ENCODE data around the gene CARMIL3. TPM values are rescaled to one million over a fixed set of nuclear protein-coding genes. Genes with fewer than 3 reads are reported as not detected.
A peak's percentile ranks its signal among the peaks of the same experiment; 100 is the strongest.

Gene CARMIL3
- total and polyA plus RNA-seq, 4 experiments from 2014 or later = 0.15 to 0.22 TPM; not detected in 2

DNA sequence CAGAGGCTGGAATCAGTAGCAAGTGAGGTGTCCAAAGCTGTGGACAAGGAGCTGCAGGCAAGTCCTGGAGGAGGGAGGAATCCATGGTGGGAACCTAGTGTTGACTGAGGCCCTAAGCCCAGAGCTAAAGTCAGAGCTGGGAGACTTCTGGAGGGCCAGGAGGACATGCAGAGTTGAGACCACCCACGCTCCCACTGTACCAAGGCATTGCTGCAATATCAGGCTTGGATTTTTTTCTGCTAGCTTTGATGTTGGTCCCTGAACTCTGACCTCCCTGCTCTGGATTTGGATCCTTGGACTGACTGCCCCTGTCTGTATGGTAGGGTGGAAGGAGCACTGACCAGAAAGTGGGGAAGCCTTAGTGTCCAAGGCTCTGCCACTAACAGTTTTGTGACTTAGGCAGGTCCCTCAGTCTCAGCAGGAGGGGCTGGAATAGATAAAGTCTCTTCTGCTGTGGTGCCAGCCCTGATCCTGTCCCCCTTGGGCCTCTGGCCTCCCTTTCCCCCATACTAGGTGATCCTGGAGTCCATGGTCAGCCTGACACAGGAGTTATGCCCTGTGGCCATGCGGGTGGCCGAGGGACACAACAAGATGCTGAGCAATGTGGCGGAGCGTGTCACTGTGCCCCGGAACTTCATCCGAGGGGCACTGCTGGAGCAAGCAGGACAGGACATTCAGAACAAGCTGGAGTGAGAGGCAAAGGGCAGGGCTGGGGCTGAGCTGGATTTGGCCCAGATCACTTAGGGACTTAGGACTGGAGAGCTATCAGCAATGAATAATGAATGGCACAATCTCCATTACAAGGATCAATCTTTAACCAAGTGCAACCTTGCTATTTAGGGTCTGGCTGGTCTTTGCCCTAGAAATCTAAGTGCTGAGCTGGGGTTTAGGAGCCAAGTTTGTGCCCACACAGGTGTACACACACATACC, 9.4 kb downstream of the CARMIL3 start:
- H3K4me3 ChIP-seq (ENCODE audit: low read length in 2 of 2) = no peak overlapping the region
- no peak overlapping the region for H3K27ac ChIP-seq (ENCODE audit: low read depth, low read length)
- no peak overlapping the region for H3K4me3 Mint-ChIP-seq
- H3K27me3 Mint-ChIP-seq = peaks cover 0 to 2% of the 10 kb centered on the region in 2 donors
- H3K27me3 ChIP-seq (ENCODE audit: insufficient read depth, low read length) = no peaks in the 10 kb centered on the region
- H3K36me3 Mint-ChIP-seq = no peaks in the 10 kb centered on the region
- no peak for DNase-seq
- peak overlapping the region in 1 of 7 donors; percentile 12 for H3K27ac Mint-ChIP-seq
- no peaks in the 10 kb centered on the region for H3K9me3 ChIP-seq (ENCODE audit: control insufficient read depth in 1 of 2, low read length in 2 of 2)
- intact Hi-C loops (cut with micrococcal nuclease) = no loop called here
- ChIA-PET POLR2A (ENCODE audit: partially characterized antibody) (interaction anchor here (0.9 to 1.3 kb wide), 3 partner anchors 33 to 53 kb away, joined by 3 to 4 read pairs (median 3); partner anchors contain the start of genes DCAF11 and PCK2), CTCF (ENCODE audit: partially characterized antibody) (interaction anchor here (0.6 to 17.4 kb wide), 6 partner anchors 10 to 235 kb away, joined by 3 to 475 read pairs (median 49); partner anchors contain the start of genes CARMIL3 and PCK2)
- no peaks in the 10 kb centered on the region for H3K4me1 ChIP-seq (ENCODE audit: insufficient read depth, low read length)
- H3K9me3 Mint-ChIP-seq = peaks cover 0 to 2% (median 0%) of the 10 kb centered on the region in 8 donors
- no peaks in the 10 kb centered on the region for H3K36me3 ChIP-seq (ENCODE audit: insufficient read depth, low read length)
- H3K4me1 Mint-ChIP-seq = peaks cover 2 to 6% (median 3%) of the 10 kb centered on the region in 4 donors

DNA sequence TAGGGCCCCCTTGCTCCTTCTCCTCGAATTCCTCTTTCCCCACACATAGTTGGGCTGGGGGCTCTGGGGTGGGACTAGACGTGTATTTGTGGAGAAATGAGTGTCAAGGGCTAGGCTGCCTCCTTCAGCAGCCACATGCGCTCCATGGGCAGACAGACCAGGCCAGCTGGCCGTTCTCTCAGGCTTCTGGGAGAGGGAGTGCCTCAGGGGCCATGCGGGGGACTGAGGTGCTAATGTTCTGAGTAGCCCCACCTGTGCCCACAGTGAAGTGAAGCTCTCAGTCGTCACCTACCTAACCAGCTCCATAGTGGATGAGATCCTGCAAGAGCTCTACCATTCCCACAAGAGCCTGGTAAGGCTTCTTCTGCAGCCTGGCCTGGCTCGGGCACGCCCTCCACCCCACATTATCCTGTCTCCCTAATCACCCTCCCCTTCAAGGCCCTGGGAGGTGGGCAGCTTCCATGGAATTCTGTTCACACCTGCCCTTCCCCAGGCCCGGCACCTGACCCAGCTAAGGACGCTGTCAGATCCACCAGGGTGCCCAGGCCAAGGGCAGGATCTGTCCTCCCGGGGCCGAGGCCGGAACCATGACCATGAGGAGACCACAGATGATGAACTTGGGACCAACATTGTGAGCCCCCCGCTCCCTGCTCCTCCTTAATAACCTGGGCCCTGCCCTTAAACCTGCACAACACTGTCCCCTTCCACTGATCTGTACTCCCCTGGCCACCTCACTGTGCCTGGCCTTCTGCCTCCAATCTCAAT, 10.6 kb downstream of the CARMIL3 start:
- Mint-ChIP-seq H3K36me3 (no peaks in the 10 kb centered on the region), H3K4me1 (peaks cover 2 to 6% (median 3%) of the 10 kb centered on the region in 4 donors), H3K27ac (no peak overlapping the region), H3K4me3 (no peak overlapping the region), H3K9me3 (peaks cover 0 to 2% (median 0%) of the 10 kb centered on the region in 8 donors), H3K27me3 (peaks cover 0 to 2% of the 10 kb centered on the region in 2 donors)
- ChIA-PET POLR2A (ENCODE audit: partially characterized antibody) (interaction anchor here (0.9 to 1.3 kb wide), 4 partner anchors 19 to 52 kb away, joined by 3 to 4 read pairs (median 3); partner anchors contain the start of genes DCAF11 and PCK2), CTCF (ENCODE audit: partially characterized antibody) (interaction anchor here (1.3 to 17.4 kb wide), 4 partner anchors 21 to 234 kb away, joined by 3 to 475 read pairs (median 244); partner anchors contain the start of gene PCK2)
- Histone ChIP-seq H3K27me3 (ENCODE audit: insufficient read depth, low read length) (no peaks in the 10 kb centered on the region), H3K27ac (ENCODE audit: low read depth, low read length) (no peak overlapping the region), H3K36me3 (ENCODE audit: insufficient read depth, low read length) (no peaks in the 10 kb centered on the region), H3K4me3 (ENCODE audit: low read length in 2 of 2) (no peak overlapping the region), H3K9me3 (ENCODE audit: control insufficient read depth in 1 of 2, low read length in 2 of 2) (no peaks in the 10 kb centered on the region), H3K4me1 (ENCODE audit: insufficient read depth, low read length) (no peaks in the 10 kb centered on the region)
- intact Hi-C loops (cut with micrococcal nuclease) = no loop called here
- DNase-seq = no peak

DNA sequence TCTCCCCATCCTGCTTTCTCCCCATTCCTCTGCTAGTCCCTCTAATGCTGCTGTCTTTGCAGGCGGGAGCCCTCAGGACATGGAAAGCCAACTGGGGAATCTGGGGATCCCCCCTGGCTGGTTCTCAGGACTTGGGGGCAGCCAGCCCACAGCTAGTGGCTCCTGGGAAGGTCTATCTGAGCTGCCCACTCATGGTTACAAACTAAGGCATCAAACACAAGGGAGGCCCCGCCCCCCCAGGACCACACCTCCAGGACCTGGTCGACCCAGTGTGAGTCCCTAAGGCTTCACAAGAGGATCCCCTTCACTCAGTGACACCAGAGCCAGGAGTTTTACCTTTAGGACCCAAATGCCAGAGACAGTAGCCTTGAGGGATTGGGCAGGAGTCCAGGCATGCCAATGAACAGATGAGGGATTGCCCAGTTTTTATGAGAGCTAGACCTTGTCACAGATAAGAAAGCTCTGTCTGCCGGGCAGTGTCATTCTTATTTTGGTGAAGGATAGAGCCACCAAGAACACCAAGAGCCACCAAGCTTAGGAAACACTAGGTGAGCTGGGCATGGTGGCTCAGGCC, 11.5 kb downstream of the CARMIL3 start:
- Mint-ChIP-seq H3K27me3 (no peaks in the 10 kb centered on the region), H3K27ac (no peak overlapping the region), H3K36me3 (no peaks in the 10 kb centered on the region)

DNA sequence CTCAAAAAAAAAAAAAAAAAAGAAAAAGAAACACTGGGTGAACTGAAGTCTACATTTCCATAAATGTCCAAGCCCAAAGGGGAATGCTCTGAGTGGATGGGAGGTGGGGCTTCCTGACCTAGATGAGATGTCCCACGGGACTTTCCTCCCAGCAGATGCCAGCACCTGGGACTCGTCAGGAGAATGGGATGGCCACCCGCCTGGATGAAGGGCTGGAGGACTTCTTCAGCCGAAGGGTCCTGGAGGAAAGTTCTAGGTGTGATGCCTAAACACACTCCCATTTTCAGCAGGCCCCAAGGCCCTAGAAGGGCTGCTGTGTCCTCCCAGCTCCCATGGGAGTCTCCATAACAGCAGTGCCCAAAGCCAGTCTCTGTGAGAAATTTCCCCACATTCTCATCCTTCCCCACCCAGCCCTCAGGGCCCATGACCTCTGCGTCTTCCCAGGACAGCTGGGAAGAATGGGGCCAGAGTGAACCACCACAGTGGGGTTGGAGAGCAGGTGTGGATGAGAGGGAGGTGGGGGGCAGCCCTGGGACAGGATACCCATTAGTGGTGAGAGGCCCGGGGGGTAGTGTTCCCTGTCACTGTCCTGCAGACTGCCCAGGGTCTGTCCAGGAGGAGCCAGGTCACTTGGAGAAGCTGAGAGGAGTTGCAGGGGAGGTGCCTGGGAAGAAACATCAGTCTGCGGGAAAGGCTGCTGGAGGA, 12.4 kb downstream of the CARMIL3 start:
- Histone ChIP-seq H3K27ac (ENCODE audit: low read depth, low read length) (no peak overlapping the region), H3K27me3 (ENCODE audit: insufficient read depth, low read length) (no peaks in the 10 kb centered on the region), H3K36me3 (ENCODE audit: insufficient read depth, low read length) (no peaks in the 10 kb centered on the region), H3K4me3 (ENCODE audit: low read length in 2 of 2) (no peak overlapping the region), H3K9me3 (ENCODE audit: control insufficient read depth in 1 of 2, low read length in 2 of 2) (no peaks in the 10 kb centered on the region), H3K4me1 (ENCODE audit: insufficient read depth, low read length) (no peaks in the 10 kb centered on the region)
- POLR2A ChIA-PET (ENCODE audit: partially characterized antibody) = no interaction called here
- intact Hi-C loops (cut with micrococcal nuclease) = no loop called here
- H3K36me3 Mint-ChIP-seq = no peaks in the 10 kb centered on the region
- CTCF ChIA-PET (ENCODE audit: partially characterized antibody) = interaction anchor here (1.2 to 17.4 kb wide), 3 partner anchors 8 to 42 kb away, joined by 3 to 475 read pairs (median 392); partner anchors contain the start of gene PCK2
- H3K27me3 Mint-ChIP-seq = peaks cover 0 to 1% of the 10 kb centered on the region in 2 donors
- no peaks in the 10 kb centered on the region for H3K4me1 Mint-ChIP-seq
- no peak for DNase-seq
- H3K4me3 Mint-ChIP-seq = no peak overlapping the region
- H3K27ac Mint-ChIP-seq = no peak overlapping the region
- peaks cover 0 to 2% (median 0%) of the 10 kb centered on the region in 8 donors for H3K9me3 Mint-ChIP-seq

More for the DNA sequence above, 11.5 kb downstream of the CARMIL3 start:
- Mint-ChIP-seq H3K4me3 (no peak overlapping the region), H3K4me1 (peaks cover 0 to 1% (median under 1%) of the 10 kb centered on the region in 4 donors), H3K9me3 (peaks cover 0 to 2% (median 0%) of the 10 kb centered on the region in 8 donors)
- no peaks in the 10 kb centered on the region for H3K36me3 ChIP-seq (ENCODE audit: insufficient read depth, low read length)
- H3K27ac ChIP-seq (ENCODE audit: low read depth, low read length) = no peak overlapping the region
- H3K4me1 ChIP-seq (ENCODE audit: insufficient read depth, low read length) = no peaks in the 10 kb centered on the region
- POLR2A ChIA-PET (ENCODE audit: partially characterized antibody) = interaction anchor here (1.0 kb wide), 1 partner anchor 27 kb away, joined by 3 read pairs; no protein-coding TSS in a partner anchor
- H3K27me3 ChIP-seq (ENCODE audit: insufficient read depth, low read length) = no peaks in the 10 kb centered on the region
- CTCF ChIA-PET (ENCODE audit: partially characterized antibody) = interaction anchor here (12.2 to 17.4 kb wide), 2 partner anchors 30 to 43 kb away, joined by 392 to 475 read pairs; partner anchors contain the start of gene PCK2
- intact Hi-C loops (cut with micrococcal nuclease) = no loop called here
- H3K4me3 ChIP-seq (ENCODE audit: low read length in 2 of 2) = no peak overlapping the region
- no peak for DNase-seq
- H3K9me3 ChIP-seq (ENCODE audit: control insufficient read depth in 1 of 2, low read length in 2 of 2) = no peaks in the 10 kb centered on the region

DNA sequence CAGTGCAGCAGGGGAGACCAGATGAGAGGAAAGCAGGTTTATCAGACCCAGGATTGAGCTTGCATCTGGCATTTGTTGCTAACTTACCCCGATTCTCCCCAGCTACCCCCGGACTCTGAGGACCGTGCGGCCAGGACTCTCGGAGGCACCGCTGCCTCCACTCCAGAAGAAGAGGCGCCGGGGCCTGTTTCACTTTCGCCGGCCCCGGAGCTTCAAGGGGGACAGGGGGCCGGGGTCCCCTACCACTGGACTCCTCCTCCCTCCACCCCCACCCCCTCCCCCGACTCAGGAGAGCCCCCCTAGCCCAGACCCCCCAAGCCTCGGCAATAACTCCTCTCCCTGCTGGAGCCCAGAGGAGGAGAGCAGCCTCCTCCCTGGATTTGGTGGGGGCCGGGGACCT, 13.0 kb downstream of the CARMIL3 start:
- no peaks in the 10 kb centered on the region for H3K9me3 ChIP-seq (ENCODE audit: control insufficient read depth in 1 of 2, low read length in 2 of 2)
- ChIA-PET CTCF (ENCODE audit: partially characterized antibody) (interaction anchor here (1.2 to 17.4 kb wide), 3 partner anchors 9 to 41 kb away, joined by 3 to 475 read pairs (median 392); partner anchors contain the start of gene PCK2), POLR2A (ENCODE audit: partially characterized antibody) (interaction anchor here (1.3 kb wide), 1 partner anchor 16 kb away, joined by 6 read pairs; no protein-coding TSS in a partner anchor)
- Mint-ChIP-seq H3K36me3 (no peaks in the 10 kb centered on the region), H3K27ac (no peak overlapping the region), H3K27me3 (peaks cover 2 to 3% of the 10 kb centered on the region in 2 donors), H3K9me3 (peaks cover 0 to 2% (median 0%) of the 10 kb centered on the region in 8 donors), H3K4me1 (no peaks in the 10 kb centered on the region), H3K4me3 (no peak overlapping the region)
- H3K27me3 ChIP-seq (ENCODE audit: insufficient read depth, low read length) = no peaks in the 10 kb centered on the region
- intact Hi-C loops (cut with micrococcal nuclease) = no loop called here
- no peak for DNase-seq
- no peaks in the 10 kb centered on the region for H3K36me3 ChIP-seq (ENCODE audit: insufficient read depth, low read length)
- H3K4me1 ChIP-seq (ENCODE audit: insufficient read depth, low read length) = no peaks in the 10 kb centered on the region
- H3K4me3 ChIP-seq (ENCODE audit: low read length in 2 of 2) = no peak overlapping the region
- no peak overlapping the region for H3K27ac ChIP-seq (ENCODE audit: low read depth, low read length)

DNA sequence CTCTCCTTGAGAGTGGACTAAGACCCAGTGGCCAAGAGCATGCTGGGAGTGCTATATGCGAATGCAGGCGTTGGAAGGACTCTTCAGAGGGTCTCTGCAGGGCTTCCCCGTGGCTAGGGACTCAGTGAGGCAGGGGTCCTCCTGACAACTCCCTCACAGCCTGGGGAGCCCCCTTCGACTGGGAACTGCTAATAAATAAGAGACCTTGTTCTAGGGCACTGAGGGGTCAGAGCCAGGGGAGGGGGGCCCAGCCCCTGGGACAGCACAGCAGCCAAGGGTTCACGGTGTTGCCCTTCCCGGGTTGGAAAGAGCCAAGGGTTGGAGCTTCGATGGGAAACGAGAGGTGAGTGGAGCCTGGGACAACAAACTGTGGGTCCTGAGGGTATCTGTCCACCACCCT, 13.6 kb downstream of the CARMIL3 start:
- no peak for DNase-seq
- Mint-ChIP-seq H3K36me3 (no peaks in the 10 kb centered on the region), H3K27me3 (peaks cover 3 to 7% of the 10 kb centered on the region in 2 donors), H3K4me1 (no peaks in the 10 kb centered on the region), H3K9me3 (peaks cover 0 to 2% (median 0%) of the 10 kb centered on the region in 8 donors), H3K4me3 (no peak overlapping the region), H3K27ac (no peak overlapping the region)
- ChIA-PET POLR2A (ENCODE audit: partially characterized antibody) (interaction anchor here (1.3 kb wide), 1 partner anchor 16 kb away, joined by 6 read pairs; no protein-coding TSS in a partner anchor), CTCF (ENCODE audit: partially characterized antibody) (interaction anchor here (1.2 to 17.4 kb wide), 4 partner anchors 9 to 43 kb away, joined by 3 to 475 read pairs (median 199); partner anchors contain the start of gene PCK2)
- intact Hi-C loops (cut with micrococcal nuclease) = no loop called here
- Histone ChIP-seq H3K4me3 (ENCODE audit: low read length in 2 of 2) (no peak overlapping the region), H3K27ac (ENCODE audit: low read depth, low read length) (no peak overlapping the region), H3K27me3 (ENCODE audit: insufficient read depth, low read length) (no peaks in the 10 kb centered on the region), H3K36me3 (ENCODE audit: insufficient read depth, low read length) (no peaks in the 10 kb centered on the region), H3K9me3 (ENCODE audit: control insufficient read depth in 1 of 2, low read length in 2 of 2) (no peaks in the 10 kb centered on the region), H3K4me1 (ENCODE audit: insufficient read depth, low read length) (no peaks in the 10 kb centered on the region)
